Ramos (cell line): Measurements from ENCODE around the gene HOXB4.

ENCODE experiments used
- in situ Hi-C: fragments of 300-500 bp; cut with MboI; formaldehyde crosslinking; loops from one replicate; pipeline ENCODE4 v1.14.3; 2022; ENCODE audit warnings: low sequenced_read_pairs; ENCODE audit not compliant: unreplicated experiment

The HOXB4 gene

DNA sequence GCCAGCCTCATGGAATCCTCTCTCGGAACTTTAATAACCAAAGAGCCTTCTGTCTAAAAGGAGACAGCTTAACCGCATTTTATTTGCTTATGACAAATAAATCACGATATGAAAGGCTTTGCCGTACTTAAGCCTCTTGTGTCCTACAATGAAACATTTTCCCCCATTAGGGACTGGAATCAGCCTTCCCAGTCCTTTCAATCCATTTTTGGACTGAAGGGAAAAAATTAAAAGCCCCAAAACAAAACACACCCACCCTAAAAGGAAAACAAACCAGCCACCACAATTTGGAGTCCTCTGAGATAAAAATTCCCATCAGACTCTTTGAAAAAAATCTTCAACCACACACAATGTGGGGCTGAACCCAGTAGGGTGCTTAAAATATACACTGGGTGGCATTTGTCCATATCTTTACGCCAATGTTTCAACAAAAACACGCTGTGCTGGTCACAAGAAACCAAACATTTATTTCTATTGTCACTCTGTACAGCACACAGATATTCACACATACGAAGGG lies 3.0 kb downstream of the HOXB4 start:
- in situ Hi-C loops: no loop called here

DNA sequence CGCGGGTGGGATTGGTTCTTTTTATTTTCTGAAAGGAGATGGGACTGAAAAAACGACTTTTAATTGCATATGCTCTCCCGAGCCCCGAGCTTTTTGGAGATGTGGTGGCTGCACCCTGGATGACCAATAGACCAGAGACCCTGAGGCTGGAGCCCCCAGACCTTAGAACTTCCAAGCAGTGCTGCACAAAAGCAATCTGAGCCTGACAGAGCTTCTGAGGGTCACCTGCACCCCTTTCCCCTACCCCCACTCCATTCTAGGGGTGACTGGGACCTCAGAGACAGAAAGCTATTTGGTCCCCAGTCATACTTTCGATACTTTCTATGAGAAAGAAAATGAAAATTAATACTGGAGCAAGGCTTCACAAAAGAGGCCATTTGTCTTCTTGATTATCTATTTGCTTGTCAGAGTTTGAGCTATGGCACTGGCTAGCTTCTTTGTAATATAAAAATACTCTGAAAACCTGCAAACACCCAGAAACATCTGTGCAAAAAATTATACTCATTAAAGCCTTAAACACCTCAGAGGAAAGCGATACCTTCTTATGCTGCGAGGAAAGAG lies 3.6 kb downstream of the HOXB4 start:
- in situ Hi-C loops: no loop called here

DNA sequence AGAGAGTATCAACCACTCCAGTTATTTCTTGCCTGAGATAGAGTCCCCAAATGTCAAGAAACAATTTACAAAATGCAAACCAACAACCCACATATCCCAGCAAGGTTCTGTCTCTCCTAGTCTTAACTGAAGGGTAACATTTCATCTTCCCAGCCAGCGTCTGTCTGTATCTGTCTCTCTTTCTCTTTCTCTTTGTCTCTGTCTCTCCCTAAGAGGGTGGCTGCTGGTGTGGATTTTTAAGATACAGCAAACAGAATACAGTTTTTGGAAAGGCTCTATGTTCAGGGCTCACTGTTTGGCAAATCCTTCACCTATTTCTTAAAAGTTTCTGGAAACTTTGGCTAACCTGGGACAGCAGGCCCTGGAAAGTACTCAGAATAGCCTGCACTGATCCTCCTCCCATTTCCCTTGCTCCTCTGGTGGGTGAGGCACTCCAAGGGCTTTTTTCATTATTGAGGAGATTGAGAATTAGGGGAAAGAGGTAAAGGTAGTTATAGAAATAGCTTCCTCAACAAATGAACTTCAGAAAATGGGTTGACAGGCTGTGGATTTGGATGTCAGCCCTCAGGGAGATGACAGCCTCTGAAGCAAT lies 6.2 kb downstream of the HOXB4 start:
- in situ Hi-C loops: no loop called here

DNA sequence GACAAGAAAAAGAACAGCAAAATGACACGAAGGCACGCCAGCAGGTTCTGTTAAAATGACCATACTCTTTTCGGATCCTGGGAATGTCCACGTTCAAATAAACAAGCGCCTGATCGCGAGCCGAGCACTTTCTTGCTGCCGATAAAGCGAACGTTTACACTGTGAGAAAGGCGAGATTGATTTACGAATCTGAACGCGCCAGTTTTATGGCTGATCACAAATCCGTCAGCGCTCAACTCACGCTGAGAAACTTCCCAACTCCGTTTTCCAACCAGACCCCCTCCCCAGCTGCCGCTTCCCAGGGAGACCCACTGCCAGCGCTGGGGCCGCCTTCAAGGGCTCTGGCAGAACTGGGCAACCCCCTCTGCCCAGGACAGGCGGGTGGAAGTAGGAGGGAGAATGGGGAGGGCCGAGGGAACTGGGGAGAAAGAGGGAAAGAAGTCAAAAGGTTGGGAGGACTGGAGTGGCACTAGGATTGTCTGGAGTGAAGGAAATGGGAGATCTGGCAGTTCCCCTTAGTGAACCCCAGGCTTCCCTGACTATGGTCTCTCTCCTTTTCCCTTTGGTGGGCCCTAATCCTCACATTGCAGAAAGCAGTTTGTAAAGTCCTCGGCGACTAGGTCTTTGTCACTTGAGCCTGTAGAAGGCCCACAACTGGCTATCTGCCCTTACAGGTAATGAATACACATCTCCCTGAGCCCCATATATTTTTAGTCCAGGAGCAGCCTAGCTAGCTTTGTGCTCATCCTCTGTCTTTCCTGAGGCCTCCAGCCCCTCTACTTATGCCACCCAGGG lies 6.9 kb downstream of the HOXB4 start:
- in situ Hi-C loops: no loop called here

DNA sequence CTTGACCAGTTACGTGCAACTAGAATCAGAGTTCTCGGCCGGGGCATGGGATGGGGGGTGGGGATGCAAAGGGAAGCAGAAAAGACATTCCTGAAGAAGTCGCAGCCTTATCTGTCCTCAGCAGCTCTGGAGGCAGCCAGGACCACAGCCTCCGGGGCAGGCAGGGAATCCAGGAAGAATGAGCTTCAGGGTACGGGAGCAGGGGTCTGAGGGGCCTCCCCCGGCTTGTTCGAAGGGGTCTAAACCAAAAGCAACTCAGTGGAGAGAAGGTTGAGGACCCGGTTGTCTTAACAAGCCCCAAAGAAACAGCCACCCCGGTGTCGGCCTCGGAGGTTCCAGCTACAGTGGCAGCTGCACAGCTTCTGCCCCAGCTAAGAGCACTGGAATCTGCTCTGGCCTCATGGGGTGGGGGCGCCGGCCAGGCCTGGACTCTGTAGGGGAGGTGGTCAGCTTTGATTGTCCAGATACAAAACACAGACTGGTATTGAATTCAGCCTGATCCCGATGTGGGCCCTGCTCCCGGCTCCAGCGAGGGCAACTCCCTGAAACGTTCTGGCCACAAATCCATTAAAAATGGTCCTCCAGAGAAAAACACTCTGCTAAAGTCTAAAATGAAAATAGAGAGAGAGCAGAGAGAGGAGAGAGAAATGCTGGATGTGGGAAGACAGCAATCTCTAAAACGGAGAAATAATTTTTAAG lies 7.7 kb downstream of the HOXB4 start:
- in situ Hi-C loops: no loop called here

DNA sequence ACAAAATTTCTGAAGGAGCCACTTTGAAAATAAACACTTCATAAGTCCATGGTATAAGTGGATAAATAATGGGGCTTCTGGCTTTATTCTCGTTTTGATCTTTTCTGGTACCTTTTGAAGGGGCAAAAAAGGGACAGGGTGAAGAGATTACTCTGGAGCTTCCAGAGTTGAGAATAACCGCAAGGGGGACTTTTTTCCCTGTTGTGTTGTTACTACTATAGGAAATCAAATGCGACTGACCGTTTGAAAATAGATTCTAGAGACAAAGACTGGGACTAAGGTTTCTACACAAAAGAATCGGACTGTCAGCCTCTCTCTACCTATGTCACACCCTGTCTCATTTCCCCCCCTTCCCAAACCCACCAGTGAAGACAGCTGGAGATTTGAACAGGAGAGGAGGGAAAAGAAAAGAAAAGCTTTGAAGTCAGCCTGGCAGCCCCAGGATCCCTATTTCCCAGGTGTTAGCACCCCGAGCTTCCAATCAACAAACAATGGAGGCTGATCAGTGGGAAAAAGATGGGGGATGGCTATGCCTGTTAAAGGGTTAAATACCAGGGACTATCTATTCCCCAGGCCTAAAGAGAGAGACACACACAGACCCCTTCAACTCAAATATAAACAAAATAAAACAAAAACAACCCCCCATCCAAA lies 8.4 kb downstream of the HOXB4 start:
- in situ Hi-C loops: no loop called here

DNA sequence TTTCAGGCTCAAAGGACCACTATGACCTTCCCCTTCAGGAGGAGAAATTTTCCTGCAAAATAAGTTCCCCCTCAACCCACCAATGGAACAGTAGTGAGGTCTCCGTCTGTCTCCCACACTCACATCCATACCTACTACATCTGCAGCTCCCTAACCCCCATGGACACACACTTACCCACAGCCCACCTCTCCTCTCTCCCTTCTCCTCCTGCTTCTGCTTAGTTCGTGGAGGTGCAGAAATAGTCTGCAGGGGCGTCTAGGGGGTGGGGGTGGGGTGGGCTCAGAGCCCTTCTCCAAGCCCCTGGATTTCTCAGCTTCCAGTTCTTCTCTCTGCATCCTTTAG lies 8.9 kb downstream of the HOXB4 start:
- in situ Hi-C loops: no loop called here

DNA sequence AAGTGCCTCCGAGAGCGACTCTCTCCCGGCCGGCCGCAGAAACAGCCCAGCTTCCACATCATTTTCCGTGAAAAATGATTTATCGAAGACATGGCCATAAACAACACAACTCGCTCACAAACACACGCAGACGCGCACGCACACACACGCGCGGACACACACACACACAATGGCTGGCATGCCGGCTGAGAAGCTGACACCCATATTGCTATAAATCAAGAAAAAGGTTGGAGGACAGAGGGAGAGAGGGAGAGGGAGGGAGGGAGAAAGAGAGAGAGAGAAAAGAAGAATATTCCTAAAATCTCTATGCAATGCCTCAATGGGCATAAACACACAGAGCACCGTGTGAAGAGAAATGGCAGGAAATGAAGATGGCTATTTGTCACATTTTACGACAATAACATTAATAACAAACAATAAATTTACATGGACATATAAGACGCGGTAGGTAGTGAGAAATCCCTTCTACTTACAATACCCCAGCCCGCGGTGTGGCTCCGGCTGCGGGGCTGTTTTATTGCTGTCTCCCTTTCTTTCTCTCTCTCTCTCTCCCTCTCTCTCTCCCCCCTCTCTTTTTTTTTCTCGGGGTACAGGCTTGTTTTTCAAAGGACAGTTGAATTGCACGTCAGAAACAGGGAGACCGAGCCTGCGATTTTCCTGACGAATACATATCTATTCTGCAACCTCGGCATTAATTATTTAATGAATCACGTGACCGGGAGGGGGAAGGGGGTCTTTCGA lies 9.5 kb downstream of the HOXB4 start:
- in situ Hi-C loops: no loop called here

DNA sequence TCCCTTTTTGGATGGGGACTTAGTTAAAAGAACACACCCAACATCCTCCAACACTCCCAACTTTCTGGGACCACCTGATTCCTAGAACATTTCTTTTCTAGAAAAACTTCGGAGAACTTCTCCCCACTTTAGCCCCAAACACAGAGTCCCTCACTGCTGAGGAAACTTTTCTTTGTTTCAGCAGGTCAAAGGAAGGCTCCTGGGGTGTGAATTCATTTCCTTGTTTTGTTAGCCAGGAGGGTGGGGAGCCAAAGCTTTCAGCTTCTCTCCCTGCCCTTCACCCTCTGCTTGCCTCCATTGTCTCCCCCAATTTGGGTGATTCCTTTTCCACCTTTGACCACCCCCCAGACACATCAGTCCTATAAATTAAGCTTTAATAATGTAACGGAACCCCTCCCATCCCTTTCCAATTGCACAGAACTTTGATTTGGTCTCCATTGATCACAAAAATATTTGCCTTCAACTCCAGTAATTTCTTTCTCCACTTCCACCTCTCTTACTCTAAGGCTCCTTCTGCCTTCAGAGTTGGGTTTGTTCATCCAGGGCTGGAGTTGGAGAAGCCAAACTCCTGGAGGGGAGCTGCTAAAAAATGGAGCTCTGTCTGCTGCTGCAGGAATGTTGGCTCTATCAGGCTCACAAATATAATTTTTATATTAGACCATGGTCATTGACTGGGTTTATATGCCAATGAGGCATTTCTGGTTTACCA lies 10.3 kb downstream of the HOXB4 start:
- in situ Hi-C loops: no loop called here

DNA sequence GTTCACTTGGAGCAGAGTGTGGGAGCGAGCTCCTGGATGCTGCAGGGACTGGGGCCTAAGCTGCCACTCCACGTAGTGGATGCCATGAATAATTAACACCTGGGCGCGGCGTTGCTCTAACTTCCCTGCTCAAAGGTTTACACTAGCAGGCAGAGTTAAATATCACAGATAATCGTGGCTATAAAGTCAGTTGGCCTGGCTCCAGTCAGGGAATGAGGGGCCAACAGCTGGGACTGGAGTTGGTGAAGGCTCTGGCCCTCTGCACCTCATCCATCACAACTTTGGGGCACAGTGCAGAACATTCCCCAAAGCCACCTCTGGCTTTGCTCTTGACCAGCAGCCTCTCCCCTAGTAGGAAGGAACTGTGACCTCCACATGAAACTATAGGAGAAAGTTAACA lies 10.9 kb downstream of the HOXB4 start:
- in situ Hi-C loops: no loop called here

DNA sequence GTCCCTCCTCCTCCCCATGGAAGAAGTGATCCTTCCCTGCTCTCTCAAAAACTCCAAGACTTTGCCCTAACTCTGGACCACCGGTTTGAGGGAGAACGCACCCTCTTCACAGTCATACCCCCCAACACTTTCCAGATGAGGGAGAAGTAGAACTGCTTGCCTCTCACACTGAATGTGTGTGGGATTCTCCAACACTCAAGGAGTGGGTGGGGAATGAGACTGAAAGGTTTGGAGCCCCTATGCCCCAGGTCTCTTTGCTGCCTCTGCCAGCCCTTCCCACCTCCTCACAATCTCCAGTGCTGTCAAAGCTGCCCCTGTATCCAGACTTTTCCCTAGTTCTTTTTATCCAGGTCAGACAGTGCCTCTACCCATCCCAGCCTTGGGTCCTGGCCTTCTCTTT lies 11.4 kb downstream of the HOXB4 start:
- in situ Hi-C loops: no loop called here

DNA sequence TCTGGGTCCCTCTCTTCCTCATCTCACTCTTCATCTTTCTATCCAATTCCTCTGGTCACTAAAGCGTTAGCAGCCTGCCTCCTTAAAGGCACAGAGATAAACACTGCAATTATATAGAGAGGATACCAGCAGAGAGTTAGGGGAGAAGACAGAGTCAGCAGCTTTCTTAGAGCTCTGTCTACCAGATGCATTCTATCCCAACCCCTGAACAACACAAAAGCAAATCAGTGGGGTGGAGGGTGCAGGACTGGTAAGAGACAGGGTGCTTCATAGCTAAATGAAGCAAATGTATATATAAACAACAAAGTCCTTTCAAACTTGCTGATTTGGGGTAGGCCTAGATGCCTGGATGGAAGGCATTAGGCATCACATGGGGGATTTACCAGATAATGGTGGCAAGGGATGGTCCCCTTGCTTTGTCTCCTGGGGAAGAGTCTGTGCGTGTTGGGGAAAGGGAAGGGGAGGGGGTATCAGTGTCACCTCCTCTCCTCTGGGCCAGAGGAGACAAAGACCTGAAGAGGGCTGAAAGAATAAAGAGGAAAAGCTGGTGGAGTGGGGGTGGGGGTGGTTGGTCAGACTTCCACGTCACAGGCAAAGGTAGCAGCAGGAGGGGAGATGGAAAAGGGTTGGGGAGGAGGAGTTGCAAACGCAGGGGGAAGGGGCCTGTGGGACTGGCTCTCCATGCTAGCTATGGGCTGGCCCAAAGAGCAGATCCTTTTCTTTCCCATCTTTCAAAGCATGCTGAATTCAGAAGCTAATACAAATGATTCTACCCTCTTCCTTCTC lies 12.0 kb downstream of the HOXB4 start:
- in situ Hi-C loops: no loop called here

DNA sequence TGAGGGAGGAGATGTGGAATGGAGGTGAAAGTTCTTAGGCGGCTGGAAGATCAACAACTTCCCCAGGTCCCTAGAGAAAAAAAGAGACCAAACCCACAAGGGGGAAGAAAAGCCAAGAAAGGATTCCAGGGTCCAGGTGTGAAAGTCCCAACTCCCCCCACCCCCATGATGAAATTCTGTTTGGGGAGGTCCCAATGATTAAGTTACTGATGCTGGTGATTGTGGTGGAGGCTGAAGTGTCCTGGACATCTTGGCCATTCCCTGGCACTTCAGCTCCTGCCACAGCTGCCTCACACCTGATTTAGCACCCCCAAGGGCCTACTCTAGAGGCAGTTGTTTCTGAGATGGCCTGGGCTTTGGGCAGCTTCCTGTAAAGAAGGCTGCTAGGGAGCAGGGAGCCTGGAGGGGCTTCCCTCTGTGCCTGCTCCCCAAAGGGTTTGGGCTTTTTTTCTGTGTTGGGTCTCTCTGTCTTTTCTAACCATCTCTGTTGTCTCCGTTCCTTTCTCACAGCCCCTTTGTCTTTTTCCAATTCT lies 13.1 kb downstream of the HOXB4 start:
- in situ Hi-C loops: no loop called here

DNA sequence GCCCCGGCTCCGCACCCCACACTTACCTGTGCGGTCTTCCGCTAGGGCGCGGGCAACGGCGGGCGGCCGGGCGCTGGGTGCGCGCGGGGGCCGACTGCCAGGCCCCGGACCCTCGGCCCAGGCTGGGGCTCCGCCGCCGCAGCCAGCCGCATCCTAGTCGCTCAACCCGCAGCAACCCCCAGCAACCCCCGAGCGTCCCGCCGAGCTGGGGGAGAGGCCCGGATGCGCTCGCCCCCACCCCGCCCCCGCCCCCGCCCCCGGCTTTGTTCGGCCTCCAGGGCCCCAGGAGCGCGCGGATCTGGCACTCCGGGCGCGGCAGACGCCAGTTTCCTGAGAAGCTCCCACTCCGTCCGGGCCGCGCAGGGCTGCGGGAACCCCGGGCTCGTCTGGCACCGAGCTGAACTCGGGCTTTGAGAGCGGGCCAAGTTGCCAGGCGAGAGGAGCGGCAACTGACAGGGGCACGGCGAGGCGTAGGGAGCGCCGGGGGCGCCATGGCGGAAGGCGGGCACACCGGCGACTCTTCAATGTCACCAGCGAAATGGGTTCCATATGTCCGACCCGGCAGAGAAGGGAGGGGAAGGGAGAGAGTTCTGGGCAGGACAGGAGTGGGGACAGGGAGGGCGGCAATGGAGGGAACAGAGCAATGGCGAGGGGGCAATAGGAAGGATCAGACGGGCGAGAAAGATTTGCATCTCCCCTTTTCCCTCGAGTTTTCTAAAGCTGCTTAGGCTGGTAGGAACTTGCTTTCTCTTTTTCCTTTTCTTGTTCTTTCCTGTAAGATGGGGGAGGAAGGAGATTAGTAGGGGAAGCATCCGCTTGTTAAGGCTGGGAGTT lies 13.7 kb downstream of the HOXB4 start:
- in situ Hi-C loops: no loop called here

DNA sequence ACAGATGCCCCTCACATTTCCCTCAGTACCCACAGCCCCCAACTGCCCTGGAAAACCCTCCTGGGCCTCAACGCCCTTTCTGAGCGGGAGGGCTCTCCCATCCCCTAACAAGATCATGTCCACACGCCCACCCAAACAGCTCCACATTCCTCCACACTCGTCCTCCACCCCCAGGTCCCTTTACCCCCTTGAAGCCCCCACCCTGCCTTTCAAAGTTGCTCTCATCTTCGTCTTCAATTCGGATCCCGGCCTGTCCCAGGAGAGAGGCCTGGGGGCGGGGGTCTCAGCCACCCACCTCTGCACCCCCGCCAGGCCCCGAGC lies 14.3 kb downstream of the HOXB4 start:
- in situ Hi-C loops: no loop called here

DNA sequence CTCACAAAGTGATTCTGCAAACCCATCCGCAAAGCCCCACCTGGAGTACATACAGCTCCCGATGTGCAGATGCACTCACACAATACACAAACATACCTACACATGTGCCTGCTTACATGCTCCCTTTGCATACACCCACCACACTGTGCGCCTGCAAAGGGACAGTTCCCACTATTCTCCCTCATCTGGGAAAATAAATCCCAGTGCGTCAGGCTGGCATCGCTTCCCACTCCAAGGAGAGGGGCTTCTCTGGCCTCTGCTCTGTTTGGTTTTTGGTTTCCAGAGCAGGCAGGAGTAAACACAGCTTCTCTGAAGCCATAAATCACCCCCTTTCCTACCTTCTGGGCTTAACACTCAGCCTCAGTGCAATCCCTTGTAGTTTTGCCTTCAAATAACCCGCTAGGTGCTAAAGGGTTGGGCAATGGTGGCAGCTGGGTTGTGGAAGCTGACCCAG lies 14.7 kb downstream of the HOXB4 start:
- in situ Hi-C loops: no loop called here

DNA sequence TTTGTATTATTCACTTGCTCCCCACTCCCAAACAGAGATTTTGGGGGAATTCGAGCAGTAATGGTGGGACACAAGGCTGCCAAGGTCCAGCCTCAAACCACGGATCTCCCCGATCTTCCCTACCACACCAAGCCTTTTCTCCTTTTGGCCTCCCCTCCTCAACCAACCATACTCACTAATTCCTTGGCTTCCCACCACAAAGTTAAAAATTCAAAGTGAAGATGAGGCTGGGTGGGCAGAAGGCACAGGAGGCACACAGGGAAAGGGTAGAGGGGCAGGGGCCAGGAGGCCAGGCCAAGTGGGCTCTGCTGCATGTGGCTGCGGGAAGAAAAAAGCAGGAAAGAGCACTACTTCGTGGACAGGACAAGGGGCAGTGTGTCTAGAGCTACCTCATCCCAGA lies 15.2 kb downstream of the HOXB4 start:
- in situ Hi-C loops: no loop called here
